ENCODE measurements around the gene OPN3. TPM values are rescaled to one million over a fixed set of nuclear protein-coding genes. Genes with fewer than 3 reads are reported as not detected.

Gene OPN3
- total RNA-seq, 4 donors from 2014 or later, result 10.9 to 20.0 (median 12.8) TPM

DNA sequence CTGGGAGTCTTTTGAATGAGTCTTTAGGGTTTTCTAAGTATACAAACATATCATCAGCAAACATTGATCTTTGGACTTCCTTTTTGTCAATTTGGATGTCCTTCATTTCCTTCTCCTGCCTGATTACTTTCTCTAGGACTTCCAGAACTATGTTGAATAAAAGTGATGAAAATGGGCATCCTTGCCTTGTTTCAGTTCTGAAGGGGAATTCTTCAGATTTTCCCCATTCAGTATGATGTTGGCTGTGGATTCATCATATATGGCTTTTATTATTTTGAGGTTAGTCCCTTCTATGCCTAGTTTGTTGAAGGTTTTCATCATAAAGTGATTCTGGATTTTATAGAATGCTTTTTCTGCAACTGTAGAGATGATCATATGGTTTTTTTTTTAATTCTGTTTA is 66.0 kb downstream of the OPN3 start:
- no peak for ATAC-seq (ENCODE audit: low FRiP score)

DNA sequence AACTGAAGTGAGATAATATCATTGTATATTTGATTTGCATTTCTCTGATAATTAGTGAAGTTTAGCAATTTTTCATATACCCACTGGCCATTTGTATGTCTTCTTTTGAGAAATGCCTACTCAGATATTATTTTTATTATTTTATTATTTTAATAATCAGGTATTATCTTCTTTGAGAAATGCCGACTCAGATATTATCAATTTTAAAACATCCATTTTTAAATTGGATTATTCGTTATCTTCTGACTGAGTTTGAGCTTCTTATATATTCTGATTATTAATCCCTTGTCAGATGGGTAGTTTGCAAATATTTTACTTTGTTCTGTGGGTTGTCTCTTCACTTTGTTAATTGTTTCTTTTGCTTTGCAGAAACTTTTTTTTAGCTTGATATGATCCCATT is 70.3 kb downstream of the OPN3 start:
- ATAC-seq (ENCODE audit: low FRiP score) (no peak), DNase-seq (ENCODE audit: low spot score) (no peak)
- TF ChIP-seq, protein P1, sequence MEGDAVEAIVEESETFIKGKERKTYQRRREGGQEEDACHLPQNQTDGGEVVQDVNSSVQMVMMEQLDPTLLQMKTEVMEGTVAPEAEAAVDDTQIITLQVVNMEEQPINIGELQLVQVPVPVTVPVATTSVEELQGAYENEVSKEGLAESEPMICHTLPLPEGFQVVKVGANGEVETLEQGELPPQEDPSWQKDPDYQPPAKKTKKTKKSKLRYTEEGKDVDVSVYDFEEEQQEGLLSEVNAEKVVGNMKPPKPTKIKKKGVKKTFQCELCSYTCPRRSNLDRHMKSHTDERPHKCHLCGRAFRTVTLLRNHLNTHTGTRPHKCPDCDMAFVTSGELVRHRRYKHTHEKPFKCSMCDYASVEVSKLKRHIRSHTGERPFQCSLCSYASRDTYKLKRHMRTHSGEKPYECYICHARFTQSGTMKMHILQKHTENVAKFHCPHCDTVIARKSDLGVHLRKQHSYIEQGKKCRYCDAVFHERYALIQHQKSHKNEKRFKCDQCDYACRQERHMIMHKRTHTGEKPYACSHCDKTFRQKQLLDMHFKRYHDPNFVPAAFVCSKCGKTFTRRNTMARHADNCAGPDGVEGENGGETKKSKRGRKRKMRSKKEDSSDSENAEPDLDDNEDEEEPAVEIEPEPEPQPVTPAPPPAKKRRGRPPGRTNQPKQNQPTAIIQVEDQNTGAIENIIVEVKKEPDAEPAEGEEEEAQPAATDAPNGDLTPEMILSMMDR (IDR thresholded peaks at IDR 0.05), result no peak

More for the DNA sequence above, 66.0 kb downstream of the OPN3 start:
- TF ChIP-seq, protein P1 (IDR thresholded peaks at IDR 0.05), result no peak
- no peak for DNase-seq (ENCODE audit: low spot score)

DNA sequence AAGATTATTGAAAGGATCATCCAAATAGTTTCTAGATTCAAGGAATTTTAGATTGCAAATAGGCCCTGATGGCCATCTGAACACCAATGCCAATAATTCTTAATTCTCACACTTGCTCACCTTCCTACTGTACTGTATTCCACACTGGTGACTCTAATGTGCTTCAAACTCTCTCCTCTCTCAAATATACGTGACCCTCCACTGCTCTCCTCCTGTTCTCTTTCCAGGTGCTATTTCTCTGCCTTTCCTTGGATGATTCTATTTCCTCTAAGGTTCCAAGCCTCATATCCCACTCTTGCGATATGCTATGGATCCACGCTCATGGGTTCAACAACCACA is 79.4 kb downstream of the OPN3 start:
- ATAC-seq (ENCODE audit: low FRiP score) (no peak), DNase-seq (ENCODE audit: low spot score) (no peak)
- TF ChIP-seq, protein P1 (IDR thresholded peaks at IDR 0.05), result no peak

DNA sequence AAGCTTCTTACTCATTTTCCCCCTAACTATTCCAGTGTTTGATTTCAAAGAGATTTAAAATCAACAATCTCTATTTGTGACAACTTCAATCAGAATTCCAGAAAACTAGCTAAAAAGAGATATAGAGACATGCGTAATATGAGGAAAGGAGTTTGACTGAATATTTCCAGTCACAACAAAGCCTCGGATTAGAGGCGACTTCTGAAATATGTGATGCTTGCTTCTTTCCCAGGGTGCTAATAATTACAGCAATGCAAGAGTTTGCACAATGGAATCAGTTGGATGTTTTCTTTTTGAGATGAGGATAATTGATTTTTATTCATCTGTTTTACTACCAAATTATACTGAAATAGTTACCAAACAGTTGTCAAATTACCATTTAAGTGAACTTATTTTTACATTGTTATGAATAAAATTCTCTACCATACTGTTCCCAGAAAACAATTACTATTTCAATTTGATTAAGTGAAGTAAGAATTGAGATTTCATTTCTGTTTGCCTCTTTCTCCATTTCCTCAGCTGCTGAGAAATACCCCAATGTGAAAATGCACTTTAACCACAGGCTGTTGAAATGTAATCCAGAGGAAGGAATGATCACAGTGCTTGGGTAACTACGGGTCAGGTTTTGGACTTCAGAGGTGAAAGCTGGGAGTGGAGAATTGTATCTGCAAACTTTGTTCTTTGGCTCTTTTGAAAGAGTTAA is 79.9 kb downstream of the OPN3 start:
- ATAC-seq (ENCODE audit: low FRiP score), result no peak
- no peak for DNase-seq (ENCODE audit: low spot score)
- TF ChIP-seq, protein P1 (IDR thresholded peaks at IDR 0.05), result no peak

DNA sequence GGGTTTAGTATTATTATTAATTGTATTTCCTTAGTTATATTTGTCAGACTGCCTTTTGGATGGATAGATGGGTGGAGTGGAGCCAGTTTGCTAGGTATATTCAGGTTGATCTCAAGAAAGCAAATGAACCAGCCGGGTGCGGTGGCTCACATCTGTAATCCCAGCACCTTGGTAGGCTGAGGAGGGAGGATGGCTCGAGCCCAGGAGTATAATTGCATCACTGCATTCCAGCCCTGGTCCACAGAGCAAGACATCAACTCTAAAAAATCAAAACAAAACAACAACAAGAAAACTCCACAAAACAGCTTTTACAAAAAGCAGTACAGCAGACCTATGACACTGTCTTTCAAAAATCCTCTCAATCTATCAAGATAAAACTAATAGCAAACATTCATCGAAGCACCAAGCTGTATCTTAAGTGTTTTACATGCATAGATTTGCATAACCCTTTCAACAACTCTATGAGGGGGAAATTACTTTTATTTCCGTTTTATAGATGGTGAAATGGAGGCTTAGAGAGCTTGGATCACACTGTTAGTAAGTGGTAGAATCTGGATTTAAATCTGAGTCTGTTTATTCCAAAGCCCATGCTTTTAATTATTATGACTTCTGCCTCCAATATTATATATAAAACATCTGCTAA is 82.5 kb downstream of the OPN3 start:
- ATAC-seq (ENCODE audit: low FRiP score) (no peak), DNase-seq (ENCODE audit: low spot score) (no peak)
- TF ChIP-seq, protein P1 (IDR thresholded peaks at IDR 0.05), result no peak

DNA sequence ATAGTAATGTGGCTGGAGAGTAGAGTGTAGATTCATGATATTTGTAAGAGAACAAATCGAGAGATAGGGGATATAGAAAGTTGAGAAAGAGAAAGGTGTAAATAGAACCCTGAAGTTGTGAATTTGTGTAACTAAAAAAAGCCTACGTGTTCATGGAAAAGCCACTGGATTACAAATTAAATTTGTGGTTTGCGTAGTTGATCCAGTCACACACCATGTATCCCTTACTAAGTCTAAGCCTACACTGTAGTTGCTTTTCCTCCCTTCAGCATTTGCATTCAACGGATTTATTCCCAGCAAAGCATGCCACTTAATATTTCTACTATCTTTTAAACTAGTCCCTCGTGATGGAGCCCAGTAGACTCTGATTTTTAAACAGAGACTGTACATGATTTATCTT is 83.1 kb downstream of the OPN3 start:
- TF ChIP-seq, protein P1 (IDR thresholded peaks at IDR 0.05), result no peak
- no peak for DNase-seq (ENCODE audit: low spot score)
- no peak for ATAC-seq (ENCODE audit: low FRiP score)

DNA sequence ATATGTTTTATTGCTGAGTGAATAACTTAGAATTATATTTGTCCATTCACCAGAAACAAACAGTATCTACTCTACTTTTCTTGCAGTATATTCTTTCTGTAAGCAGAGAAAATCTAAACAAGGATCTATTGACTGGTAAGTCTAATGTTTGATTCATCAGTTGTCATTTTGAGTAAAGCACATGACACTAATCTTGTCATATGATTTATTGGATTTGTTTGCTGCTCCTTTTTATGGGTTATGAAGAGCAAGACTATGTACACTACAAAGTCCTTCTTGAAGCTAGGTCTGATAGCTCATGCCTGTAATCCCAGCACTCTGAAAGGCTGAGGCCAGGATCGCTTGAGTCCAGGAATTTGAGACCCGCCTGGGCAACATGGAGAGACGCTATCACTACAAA is 84.6 kb downstream of the OPN3 start:
- TF ChIP-seq, protein P1 (IDR thresholded peaks at IDR 0.05), result no peak
- no peak for ATAC-seq (ENCODE audit: low FRiP score)
- DNase-seq (ENCODE audit: low spot score), result no peak

Measured in omental fat pad (tissue), 4 donors.